ENCODE results near the gene SALL3. TPM values are rescaled to one million over a fixed set of nuclear protein-coding genes. Genes with fewer than 3 reads are reported as not detected.

Gene SALL3
- total RNA-seq, 1 experiment from 2014 or later: not detected

DNA sequence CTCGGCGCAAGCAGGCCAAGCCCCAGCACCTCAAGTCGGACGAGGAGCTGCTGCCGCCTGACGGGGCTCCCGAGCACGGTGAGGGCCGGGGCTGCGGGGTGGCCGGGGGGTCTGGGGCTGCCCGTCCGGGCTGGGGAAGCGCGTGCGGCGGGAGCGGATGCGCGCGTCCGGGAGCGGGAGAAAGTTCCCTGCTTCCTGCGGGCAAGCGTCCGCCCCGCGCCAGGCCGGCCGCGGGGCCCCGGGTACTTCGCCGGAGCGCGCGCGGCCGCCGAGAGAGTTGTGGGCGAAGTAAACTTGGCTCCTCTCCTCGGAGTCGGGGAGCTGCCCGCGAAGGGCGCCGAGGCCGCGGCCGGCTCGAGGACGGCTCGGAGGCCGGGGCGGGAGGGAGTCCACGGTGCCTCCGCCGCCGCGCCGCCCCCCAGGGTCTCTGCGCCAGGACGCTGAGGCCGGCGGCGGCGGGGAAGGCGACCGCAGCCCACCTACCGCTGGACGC lies 707 bp downstream of the SALL3 start:
- H3K9me3 ChIP-seq (ENCODE audit: low read length): no peaks in the 10 kb centered on the region
- no peak overlapping the region for H3K9ac ChIP-seq (ENCODE audit: low read length)
- no peaks in the 10 kb centered on the region for H3K27me3 ChIP-seq (ENCODE audit: low read length)
- H3K27ac ChIP-seq (ENCODE audit: low read length): no peak overlapping the region
- H3K9me2 ChIP-seq (replicated peaks; ENCODE audit: insufficient read depth, low read length): no peaks in the 10 kb centered on the region
- H4K20me1 ChIP-seq (ENCODE audit: insufficient read depth, low read depth, low read length): no peaks in the 10 kb centered on the region
- no peak overlapping the region for H3K4me3 ChIP-seq (ENCODE audit: low read length)
- H3K4me1 ChIP-seq (ENCODE audit: low read length): peaks cover 10% of the 10 kb centered on the region; the same call in 1 of the 2 replicates
- no peak for DNase-seq
- no peaks in the 10 kb centered on the region for H3K36me3 ChIP-seq (ENCODE audit: insufficient read depth, low read length)
- no peaks in the 10 kb centered on the region for H3K79me2 ChIP-seq (ENCODE audit: low read length)
- H3K4me2 ChIP-seq (ENCODE audit: low read depth, low read length, poor library complexity, severe bottlenecking): no peak overlapping the region
- H2AFZ ChIP-seq (ENCODE audit: low read length): no peak overlapping the region

DNA sequence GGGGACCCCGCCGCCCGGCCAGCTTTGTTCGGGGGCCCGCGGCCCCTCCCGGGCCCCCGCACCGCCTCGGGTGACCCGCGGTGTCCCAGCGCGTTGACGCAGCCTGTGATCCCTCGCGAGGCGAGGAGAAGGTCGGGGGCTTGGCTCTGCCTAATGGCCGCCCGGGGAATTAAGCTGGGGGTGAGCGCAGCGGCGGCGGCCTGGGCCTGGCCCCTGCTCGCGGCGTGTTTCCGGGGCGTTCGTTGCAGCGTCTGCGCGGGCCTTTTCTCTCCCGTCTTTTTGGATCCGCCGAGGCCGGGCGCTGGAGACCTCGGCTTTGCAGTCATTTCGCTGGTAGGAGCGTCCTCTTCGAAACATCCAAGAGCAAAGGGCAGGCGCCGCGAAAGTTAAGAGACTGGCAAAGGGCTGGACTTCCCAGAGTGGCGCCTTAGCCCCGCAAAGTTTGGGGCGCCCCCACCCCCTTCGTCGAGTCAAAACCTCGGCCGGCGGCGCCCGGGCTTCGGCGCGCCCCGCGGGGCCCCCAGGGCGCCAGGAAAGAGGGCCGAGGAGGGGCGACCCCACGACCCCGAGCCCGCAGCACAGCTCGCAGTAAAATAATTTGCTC lies 1.3 kb downstream of the SALL3 start:
- no peak overlapping the region for H3K4me2 ChIP-seq (ENCODE audit: low read depth, low read length, poor library complexity, severe bottlenecking)
- H3K27me3 ChIP-seq (ENCODE audit: low read length): no peaks in the 10 kb centered on the region
- H3K4me3 ChIP-seq (ENCODE audit: low read length): no peak overlapping the region
- no peaks in the 10 kb centered on the region for H4K20me1 ChIP-seq (ENCODE audit: insufficient read depth, low read depth, low read length)
- H3K9me3 ChIP-seq (ENCODE audit: low read length): no peaks in the 10 kb centered on the region
- H3K36me3 ChIP-seq (ENCODE audit: insufficient read depth, low read length): no peaks in the 10 kb centered on the region
- H3K9me2 ChIP-seq (replicated peaks; ENCODE audit: insufficient read depth, low read length): no peaks in the 10 kb centered on the region
- H2AFZ ChIP-seq (ENCODE audit: low read length): no peak overlapping the region
- DNase-seq: no peak
- no peaks in the 10 kb centered on the region for H3K79me2 ChIP-seq (ENCODE audit: low read length)
- no peak overlapping the region for H3K9ac ChIP-seq (ENCODE audit: low read length)
- H3K4me1 ChIP-seq (ENCODE audit: low read length): peaks cover 10% of the 10 kb centered on the region; the same call in 1 of the 2 replicates
- H3K27ac ChIP-seq (ENCODE audit: low read length): no peak overlapping the region

DNA sequence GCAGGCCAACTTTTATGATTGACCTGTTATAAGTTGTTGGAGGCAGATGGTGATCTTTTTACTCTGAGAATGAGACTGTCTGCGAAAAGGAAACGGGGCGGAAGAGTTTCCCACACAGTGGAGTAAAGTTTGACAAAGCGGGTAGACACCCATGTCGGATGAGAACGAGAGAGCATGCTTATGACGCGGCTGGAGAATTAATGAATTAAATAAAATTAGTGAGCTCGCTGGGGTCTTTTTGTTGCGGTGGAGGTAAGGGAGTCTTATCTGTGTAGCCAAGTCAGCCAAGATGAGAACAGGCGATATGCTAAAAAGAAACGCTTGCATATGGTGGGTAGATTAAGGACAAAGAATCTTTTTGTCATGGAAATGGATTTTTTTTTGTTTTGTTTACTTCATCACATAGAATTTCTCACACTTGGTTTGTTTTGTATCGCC lies 1.8 kb downstream of the SALL3 start:
- peaks cover 10% of the 10 kb centered on the region; the same call in 1 of the 2 replicates for H3K4me1 ChIP-seq (ENCODE audit: low read length)
- no peak overlapping the region for H3K4me2 ChIP-seq (ENCODE audit: low read depth, low read length, poor library complexity, severe bottlenecking)
- no peaks in the 10 kb centered on the region for H3K27me3 ChIP-seq (ENCODE audit: low read length)
- no peak overlapping the region for H3K27ac ChIP-seq (ENCODE audit: low read length)
- H3K36me3 ChIP-seq (ENCODE audit: insufficient read depth, low read length): no peaks in the 10 kb centered on the region
- H3K79me2 ChIP-seq (ENCODE audit: low read length): no peaks in the 10 kb centered on the region
- no peak overlapping the region for H3K4me3 ChIP-seq (ENCODE audit: low read length)
- no peak overlapping the region for H2AFZ ChIP-seq (ENCODE audit: low read length)
- no peaks in the 10 kb centered on the region for H3K9me3 ChIP-seq (ENCODE audit: low read length)
- H3K9ac ChIP-seq (ENCODE audit: low read length): no peak overlapping the region
- no peaks in the 10 kb centered on the region for H4K20me1 ChIP-seq (ENCODE audit: insufficient read depth, low read depth, low read length)
- DNase-seq: no peak
- H3K9me2 ChIP-seq (replicated peaks; ENCODE audit: insufficient read depth, low read length): no peaks in the 10 kb centered on the region

DNA sequence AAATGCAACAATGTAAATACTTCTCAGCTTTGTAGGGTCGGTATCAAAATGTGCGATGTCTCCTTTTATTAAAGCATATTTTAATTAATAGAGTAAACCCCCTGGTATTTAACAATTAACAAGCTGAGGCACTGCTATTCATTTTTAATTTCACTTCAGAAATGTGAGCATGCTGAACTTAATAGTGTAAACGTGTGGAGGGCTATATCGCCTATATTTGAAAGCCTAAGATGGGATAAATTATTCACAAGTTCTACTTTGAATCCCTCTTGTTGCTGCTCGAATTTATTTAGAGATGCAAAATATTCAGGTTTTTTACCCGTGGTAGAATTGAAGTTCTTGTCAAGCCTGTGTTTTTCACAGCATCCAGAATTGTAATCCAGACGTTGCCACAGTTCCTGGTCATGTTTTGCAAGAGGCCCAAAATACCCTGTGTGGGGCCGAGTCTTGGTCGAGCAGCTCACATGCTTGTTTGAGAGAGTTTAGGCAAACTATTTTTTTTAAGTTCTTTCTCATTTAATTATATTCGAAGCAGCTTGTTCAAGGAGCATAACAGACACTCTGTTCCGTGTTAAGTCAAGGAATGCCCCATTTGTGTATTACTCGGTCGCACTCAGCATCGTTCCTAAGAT lies 2.5 kb downstream of the SALL3 start:
- Histone ChIP-seq H3K27me3 (ENCODE audit: low read length) (no peaks in the 10 kb centered on the region), H3K79me2 (ENCODE audit: low read length) (no peaks in the 10 kb centered on the region), H3K4me3 (ENCODE audit: low read length) (no peak overlapping the region), H3K4me1 (ENCODE audit: low read length) (peaks cover 12% of the 10 kb centered on the region), H3K27ac (ENCODE audit: low read length) (no peak overlapping the region), H3K36me3 (ENCODE audit: insufficient read depth, low read length) (no peaks in the 10 kb centered on the region), H3K9ac (ENCODE audit: low read length) (no peak overlapping the region), H3K9me2 (replicated peaks; ENCODE audit: insufficient read depth, low read length) (no peaks in the 10 kb centered on the region), H4K20me1 (ENCODE audit: insufficient read depth, low read depth, low read length) (no peaks in the 10 kb centered on the region), H3K4me2 (ENCODE audit: low read depth, low read length, poor library complexity, severe bottlenecking) (no peak overlapping the region), H3K9me3 (ENCODE audit: low read length) (no peaks in the 10 kb centered on the region), H2AFZ (ENCODE audit: low read length) (no peak overlapping the region)
- no peak for DNase-seq

DNA sequence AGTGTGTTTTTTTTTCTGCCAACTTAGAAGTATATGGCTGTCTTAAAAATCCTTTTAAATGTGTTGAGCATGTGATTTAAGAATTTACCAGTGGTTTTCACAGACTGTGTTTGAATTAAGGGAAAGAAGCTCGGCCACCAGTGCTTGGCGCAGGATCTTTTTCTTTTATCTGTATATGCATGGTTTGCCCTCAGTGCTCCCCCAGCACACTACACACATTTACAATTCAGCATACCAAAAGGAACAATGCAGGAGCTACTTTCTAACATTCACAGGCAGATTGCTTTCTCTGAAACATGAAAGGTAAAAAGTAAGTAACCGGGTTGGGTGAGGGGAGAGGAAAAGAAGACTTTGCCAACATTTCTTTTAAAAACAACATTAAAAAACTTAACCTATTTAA lies 3.9 kb downstream of the SALL3 start:
- Histone ChIP-seq H3K27ac (ENCODE audit: low read length) (no peak overlapping the region), H3K4me3 (ENCODE audit: low read length) (no peak overlapping the region), H3K9me2 (replicated peaks; ENCODE audit: insufficient read depth, low read length) (no peaks in the 10 kb centered on the region), H3K4me1 (ENCODE audit: low read length) (peaks cover 17% of the 10 kb centered on the region), H3K36me3 (ENCODE audit: insufficient read depth, low read length) (no peaks in the 10 kb centered on the region), H2AFZ (ENCODE audit: low read length) (no peak overlapping the region), H3K27me3 (ENCODE audit: low read length) (no peaks in the 10 kb centered on the region), H3K4me2 (ENCODE audit: low read depth, low read length, poor library complexity, severe bottlenecking) (no peak overlapping the region), H3K9ac (ENCODE audit: low read length) (no peak overlapping the region), H3K79me2 (ENCODE audit: low read length) (no peaks in the 10 kb centered on the region), H4K20me1 (ENCODE audit: insufficient read depth, low read depth, low read length) (no peaks in the 10 kb centered on the region), H3K9me3 (ENCODE audit: low read length) (no peaks in the 10 kb centered on the region)
- no peak for DNase-seq

DNA sequence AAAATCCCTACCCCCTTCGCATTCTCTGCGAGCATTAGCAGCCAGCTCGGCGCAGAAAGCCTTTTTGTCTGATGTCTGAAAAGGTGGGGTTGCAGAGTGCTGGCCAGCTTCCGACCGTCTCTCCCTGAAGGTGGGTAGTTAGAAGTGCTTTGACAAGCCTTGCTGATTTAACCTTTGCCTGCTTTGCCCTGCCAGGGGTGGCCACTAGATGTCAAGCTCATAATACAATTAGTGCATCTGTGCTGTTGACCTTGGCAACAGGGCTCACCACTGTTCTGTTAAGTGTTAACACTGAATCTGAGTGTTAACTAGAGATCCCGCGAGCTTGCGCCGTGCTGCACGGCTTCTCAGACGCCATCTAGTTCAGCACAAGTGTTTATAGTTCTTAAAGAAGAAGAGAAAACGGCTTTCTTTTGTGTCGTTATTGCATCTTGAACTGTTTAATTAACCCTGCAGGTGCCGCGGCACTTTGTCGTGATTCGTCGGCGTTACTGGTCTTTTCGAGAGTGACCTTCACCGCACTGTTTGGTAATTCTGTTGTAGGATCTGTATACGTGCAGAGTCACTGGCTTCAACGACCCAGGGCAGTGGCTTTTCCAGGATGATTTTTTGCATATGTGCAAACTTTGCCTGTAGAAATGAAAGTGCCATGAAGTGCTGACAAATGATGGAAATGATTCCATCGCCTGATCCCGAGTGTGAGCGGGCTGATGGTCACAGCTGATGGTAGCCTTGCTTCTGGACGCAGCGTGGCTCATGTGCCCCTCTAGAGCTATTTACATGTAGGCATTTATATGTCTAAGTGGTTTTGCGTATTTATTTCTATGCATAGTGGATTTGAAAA lies 5.5 kb downstream of the SALL3 start:
- no peak overlapping the region for H3K9ac ChIP-seq (ENCODE audit: low read length)
- no peak overlapping the region for H3K4me2 ChIP-seq (ENCODE audit: low read depth, low read length, poor library complexity, severe bottlenecking)
- H3K4me3 ChIP-seq (ENCODE audit: low read length): no peak overlapping the region
- H3K9me3 ChIP-seq (ENCODE audit: low read length): no peaks in the 10 kb centered on the region
- no peak overlapping the region for H2AFZ ChIP-seq (ENCODE audit: low read length)
- no peaks in the 10 kb centered on the region for H3K79me2 ChIP-seq (ENCODE audit: low read length)
- DNase-seq: peak; percentile 88
- H3K36me3 ChIP-seq (ENCODE audit: insufficient read depth, low read length): no peaks in the 10 kb centered on the region
- H3K9me2 ChIP-seq (replicated peaks; ENCODE audit: insufficient read depth, low read length): no peaks in the 10 kb centered on the region
- peaks cover 17% of the 10 kb centered on the region for H3K4me1 ChIP-seq (ENCODE audit: low read length)
- no peak overlapping the region for H3K27ac ChIP-seq (ENCODE audit: low read length)
- H3K27me3 ChIP-seq (ENCODE audit: low read length): no peaks in the 10 kb centered on the region
- H4K20me1 ChIP-seq (ENCODE audit: insufficient read depth, low read depth, low read length): no peaks in the 10 kb centered on the region

DNA sequence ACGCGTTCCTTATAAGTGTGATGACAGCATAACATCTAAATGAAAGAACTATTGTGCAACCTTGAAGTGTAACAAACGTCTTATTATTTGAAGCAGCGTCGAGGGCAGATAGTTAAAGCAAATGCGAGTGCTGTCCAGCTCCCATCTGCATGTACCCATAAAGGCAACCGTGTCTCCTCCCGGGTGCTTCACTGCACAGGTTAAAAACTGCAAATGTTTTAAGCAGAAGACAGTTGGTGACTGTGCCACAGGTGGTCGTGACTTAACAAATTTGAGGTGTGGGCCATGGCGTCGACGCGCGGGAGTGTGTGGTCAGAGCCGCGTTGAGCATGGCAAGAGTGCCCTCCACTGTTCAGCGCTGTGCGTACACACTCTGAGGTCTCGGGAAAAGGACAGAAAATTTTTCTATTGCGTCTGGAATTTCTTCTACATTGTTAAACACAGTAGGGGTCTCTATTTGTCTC lies 6.4 kb downstream of the SALL3 start:
- Histone ChIP-seq H2AFZ (ENCODE audit: low read length) (no peak overlapping the region), H4K20me1 (ENCODE audit: insufficient read depth, low read depth, low read length) (no peaks in the 10 kb centered on the region), H3K36me3 (ENCODE audit: insufficient read depth, low read length) (no peaks in the 10 kb centered on the region), H3K4me3 (ENCODE audit: low read length) (no peak overlapping the region), H3K4me1 (ENCODE audit: low read length) (peaks cover 17% of the 10 kb centered on the region), H3K9me2 (replicated peaks; ENCODE audit: insufficient read depth, low read length) (no peaks in the 10 kb centered on the region), H3K27me3 (ENCODE audit: low read length) (no peaks in the 10 kb centered on the region), H3K4me2 (ENCODE audit: low read depth, low read length, poor library complexity, severe bottlenecking) (no peak overlapping the region), H3K9me3 (ENCODE audit: low read length) (no peaks in the 10 kb centered on the region), H3K27ac (ENCODE audit: low read length) (no peak overlapping the region), H3K79me2 (ENCODE audit: low read length) (no peaks in the 10 kb centered on the region), H3K9ac (ENCODE audit: low read length) (no peak overlapping the region)
- DNase-seq: no peak

DNA sequence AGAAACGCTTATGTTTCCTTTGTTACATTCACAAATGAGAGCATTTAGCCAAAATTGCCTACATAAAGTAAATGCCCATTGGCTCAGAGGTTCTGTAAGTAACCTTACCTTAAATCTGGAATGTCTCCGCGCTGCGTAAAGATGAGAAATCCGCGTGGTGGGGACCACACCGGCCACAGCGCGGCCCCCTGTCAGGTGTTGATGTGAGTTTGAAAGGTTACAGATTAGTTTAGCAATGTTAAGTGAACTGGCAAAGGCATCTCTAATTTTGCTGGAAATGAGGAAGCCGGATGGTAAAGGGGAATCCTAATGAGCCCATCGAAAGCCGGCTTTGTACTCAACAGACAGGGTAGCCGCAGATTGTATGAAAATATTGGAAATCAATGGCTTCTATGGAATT lies 11.8 kb downstream of the SALL3 start:
- Histone ChIP-seq H4K20me1 (ENCODE audit: insufficient read depth, low read depth, low read length) (no peaks in the 10 kb centered on the region), H3K9ac (ENCODE audit: low read length) (no peak overlapping the region), H3K9me2 (replicated peaks; ENCODE audit: insufficient read depth, low read length) (no peaks in the 10 kb centered on the region), H3K27ac (ENCODE audit: low read length) (no peak overlapping the region), H3K79me2 (ENCODE audit: low read length) (no peaks in the 10 kb centered on the region), H3K4me1 (ENCODE audit: low read length) (peaks cover 7% of the 10 kb centered on the region), H3K4me3 (ENCODE audit: low read length) (no peak overlapping the region), H3K27me3 (ENCODE audit: low read length) (no peaks in the 10 kb centered on the region), H2AFZ (ENCODE audit: low read length) (no peak overlapping the region), H3K36me3 (ENCODE audit: insufficient read depth, low read length) (no peaks in the 10 kb centered on the region), H3K4me2 (ENCODE audit: low read depth, low read length, poor library complexity, severe bottlenecking) (no peak overlapping the region), H3K9me3 (ENCODE audit: low read length) (no peaks in the 10 kb centered on the region; the same call in 1 of the 2 replicates)
- DNase-seq: no peak
